VCaP (cell line): ENCODE measurements around the gene LRRC53.

Experiments
- H3K27ac ChIP-seq: fragments of 450-650 bp; 2 replicates; pipeline ENCODE4 v1.5.1; 2017
- CTCF ChIP-seq: fragments of 450-650 bp; conservative IDR thresholded peaks from 2 replicates; pipeline ENCODE4 v1.5.1; 2017; ENCODE audit warnings: mild to moderate bottlenecking, moderate library complexity

The LRRC53 gene

DNA sequence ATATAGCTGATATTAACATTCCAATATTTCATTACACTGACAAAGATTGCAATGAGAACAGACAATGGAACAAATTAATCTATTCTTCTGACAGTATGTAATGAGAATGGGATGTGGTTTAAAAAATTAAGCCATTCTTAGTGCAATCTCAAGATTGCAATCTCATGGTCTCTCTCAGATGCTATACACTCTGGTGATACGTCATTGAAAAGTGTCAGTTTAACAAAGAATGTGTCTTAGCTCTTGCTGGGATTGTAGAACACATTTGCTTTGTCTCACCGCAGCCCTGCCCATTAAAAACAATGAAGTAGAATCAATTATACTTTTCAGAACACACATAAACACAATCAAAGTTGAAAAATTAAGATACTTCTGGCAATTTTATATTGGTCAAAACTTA lies 55.2 kb downstream of the LRRC53 start:
- TF ChIP-seq CTCF = no peak
- no peak overlapping the region for H3K27ac ChIP-seq

GRCh38 chr1:74455390-74455789 lies 57.0 kb downstream of the LRRC53 start:
- TF ChIP-seq CTCF = no peak
- H3K27ac ChIP-seq = no peak overlapping the region

GRCh38 chr1:74453277-74453676 lies 59.1 kb downstream of the LRRC53 start:
- H3K27ac ChIP-seq = no peak overlapping the region
- TF ChIP-seq CTCF = no peak

DNA sequence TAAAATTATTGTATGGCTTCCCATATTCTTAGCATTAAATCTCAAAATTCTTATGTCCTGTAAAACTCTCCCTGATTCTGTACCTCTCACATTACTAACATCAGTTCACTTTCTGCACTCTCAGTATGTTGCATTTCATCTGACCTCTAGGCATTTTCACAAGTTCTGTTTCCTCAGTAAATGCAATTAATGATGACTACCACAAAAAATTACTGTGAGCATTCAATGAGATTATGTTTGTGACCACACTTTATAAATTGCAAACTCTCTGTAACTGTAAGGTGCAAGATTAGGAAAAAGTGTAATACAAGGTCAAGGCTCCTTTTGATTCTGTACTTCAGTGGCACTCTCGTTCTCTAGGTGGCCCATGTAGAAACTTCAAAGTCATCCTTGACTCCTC lies 60.4 kb downstream of the LRRC53 start:
- TF ChIP-seq CTCF = no peak

DNA sequence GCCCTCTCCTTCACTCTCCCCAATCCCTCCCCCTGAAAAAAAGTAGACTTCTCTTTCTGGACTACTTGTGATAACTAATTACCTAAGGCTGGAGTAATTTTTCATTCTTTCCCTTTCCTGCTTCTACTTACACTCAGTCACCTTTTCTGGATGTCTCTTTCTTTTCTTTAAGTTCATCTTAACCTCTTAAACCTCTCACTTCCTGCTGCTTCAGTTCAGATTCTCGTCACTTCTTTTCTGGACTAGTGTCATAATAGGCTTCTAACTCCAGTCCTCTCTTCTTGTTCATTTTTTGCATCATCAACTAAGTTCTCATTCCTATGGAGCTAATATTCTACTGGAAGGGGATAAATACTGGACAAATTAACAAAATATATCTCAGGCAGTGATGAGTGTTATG lies 75.4 kb downstream of the LRRC53 start:
- no peak for TF ChIP-seq CTCF
- H3K27ac ChIP-seq = no peak overlapping the region

More for the DNA sequence above, 60.4 kb downstream of the LRRC53 start:
- H3K27ac ChIP-seq = no peak overlapping the region

- H3K27ac ChIP-seq = no peak overlapping the region
- no peak for TF ChIP-seq CTCF
Observed at GRCh38 chr1:74436078-74436477, 76.3 kb downstream of the LRRC53 start.

- no peak overlapping the region for H3K27ac ChIP-seq
- no peak for TF ChIP-seq CTCF
Observed at GRCh38 chr1:74434321-74434720, 78.1 kb downstream of the LRRC53 start.

DNA sequence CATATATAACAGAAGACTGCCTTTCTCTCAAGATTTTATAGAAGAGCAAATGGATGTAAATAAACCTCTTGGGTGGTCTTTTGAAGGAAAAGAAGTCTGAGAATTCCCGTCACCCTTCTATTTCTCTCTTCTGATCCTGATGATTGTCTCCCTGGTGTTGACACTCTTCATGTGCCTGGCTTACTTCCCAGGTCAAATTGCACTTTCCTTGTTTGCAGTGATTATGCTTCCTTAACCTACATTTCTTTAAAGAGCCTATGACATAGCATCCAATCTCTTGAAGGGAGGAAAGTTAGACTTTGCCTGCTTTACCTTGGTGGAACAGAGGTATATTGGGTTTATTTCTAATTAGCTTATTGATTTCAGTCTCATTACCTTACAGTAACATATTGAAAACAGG lies 80.1 kb downstream of the LRRC53 start:
- no peak overlapping the region for H3K27ac ChIP-seq
- TF ChIP-seq CTCF = no peak
